GM21723 (cell line): Measurements from ENCODE around the gene FASTK.
"Not testable (repeated sequence)": the region's sequence is repeated elsewhere in the genome, so short reads cannot be mapped to it uniquely, and the experiment has no call there.

ENCODE experiments used
- ATAC-seq: cut with Tn5 transposase; IDR thresholded peaks from one replicate; pipeline ENCODE4 v1.9.1; 2021; ENCODE audit warnings: mild to moderate bottlenecking, moderate library complexity; ENCODE audit not compliant: unreplicated experiment

FASTK gene

GRCh38 chr7:151032936-151033863 lies 47.4 kb downstream of the FASTK start:
- ATAC-seq, result no peak

DNA sequence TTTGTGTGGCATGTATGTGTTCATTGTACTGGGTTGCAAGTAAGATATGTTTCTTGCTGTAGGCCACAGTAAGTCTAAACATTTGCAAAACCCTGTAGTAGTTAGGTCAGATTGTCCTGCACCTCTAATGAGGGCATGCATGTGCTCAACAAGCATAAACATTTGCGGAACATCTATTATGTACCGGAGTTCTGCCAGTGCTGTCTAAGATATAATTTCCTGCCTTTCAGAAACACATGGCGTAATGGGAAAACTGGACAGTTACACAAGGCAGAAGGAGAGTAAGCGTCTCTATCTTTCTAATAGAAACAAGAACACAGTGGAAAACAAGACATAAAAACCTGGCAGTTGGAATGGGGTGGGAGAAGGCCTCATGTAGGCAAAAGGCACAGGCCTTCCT lies 49.6 kb downstream of the FASTK start:
- no peak for ATAC-seq

DNA sequence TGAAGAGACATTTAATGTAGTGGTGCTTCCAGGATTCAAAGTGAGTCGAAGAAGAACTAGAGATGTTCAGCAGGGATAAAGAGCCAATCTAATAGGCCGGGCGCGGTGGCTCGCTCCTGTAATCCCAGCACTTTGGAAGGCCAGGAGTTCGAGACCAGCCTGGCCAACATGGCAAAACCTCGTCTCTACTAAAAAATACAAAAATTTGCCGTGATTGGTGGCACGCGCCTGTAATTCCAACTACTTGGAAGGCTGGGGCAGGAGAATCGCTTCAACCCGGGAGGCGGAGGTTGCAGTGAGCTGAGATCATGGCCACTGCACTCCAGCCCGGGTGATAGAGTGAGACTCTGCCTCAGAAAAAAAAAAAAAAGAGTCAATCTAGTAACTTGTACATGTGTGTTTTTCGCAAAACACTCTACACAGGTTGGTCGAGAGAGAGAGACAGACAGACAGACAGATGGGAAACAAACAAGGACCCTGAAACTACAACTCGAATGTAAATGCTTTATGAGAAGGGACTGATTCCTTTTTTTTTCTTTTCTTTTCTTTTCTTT lies 51.6 kb downstream of the FASTK start:
- no peak for ATAC-seq

- ATAC-seq, result peak; percentile 96
These were observed 52.3 kb downstream of the FASTK start, which contains the start of gene ABCB8 for GRCh38 chr7:151028131-151028947. Gene ABCB8, plus strand, starts transcription at chr7:151028450. Its CDS starts 66 bp downstream, at chr7:151028516.

DNA sequence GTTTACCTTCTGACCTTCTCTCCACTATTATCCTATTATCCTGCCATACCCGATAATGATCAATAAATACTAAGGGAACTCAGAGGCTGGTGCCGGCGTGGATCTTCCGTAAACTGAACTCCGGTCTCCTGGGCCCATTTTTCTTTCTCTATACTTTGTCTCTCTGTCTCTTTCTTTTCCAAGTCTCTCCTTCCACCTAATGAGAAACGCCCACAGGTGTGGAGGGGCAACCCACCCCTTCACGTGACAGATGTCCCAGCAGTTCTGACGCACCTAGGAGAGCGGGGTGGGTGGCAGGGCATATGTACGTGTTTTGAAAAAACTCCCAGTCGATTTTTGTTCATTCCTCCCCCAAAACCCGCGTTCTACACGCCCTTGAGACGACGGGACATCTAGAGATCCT lies 52.9 kb downstream of the FASTK start:
- peak; percentile 6 for ATAC-seq

DNA sequence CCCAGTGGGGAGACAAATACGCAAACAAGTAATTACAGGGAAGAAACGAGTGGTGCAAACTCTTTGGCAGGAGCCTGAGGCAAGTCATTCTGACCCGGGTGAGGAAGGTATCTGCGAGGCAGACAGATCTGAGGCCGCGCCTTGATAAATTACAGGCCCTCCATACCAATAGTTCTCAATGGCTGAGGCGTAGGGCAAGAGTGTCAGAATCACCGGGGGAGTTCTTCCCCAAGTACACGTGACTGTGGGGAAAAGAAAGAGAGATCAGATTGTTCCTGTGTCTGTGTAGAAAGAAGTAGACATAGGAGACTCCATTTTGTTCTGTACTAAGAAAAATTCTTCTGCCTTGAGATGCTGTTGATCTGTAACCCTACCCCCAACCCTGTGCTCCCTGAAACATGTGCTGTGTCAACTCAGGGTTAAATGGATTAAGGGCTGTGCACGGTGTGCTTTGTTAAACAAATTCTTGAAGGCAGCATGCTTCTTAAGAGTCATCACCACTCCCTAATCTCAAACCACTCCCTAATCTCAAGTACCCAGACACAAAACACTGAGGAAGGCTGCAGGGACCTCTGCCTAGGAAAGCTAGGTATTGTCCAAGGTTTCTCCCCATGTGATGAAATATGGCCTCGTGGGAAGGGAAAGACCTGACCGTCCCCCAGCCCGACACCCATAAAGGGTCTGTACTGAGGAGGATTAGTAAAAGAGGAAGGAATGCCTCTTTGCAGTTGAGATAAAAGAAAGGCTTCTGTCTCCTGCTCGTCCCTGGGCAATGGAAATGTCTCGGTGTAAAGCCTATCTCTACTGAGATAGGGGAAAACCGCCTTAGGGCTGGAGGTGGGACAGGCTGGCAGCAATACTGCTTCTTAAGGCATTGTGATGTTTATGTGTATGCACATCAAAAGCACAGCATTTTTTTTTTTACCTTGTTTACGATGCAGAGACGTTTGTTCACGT lies 53.6 kb downstream of the FASTK start:
- not testable (repeated sequence) for ATAC-seq
